Right renal cortex interstitium (tissue), 3 donors: ENCODE measurements around the gene KRT28. TPM values are rescaled to one million over a fixed set of nuclear protein-coding genes. Genes with fewer than 3 reads are reported as not detected.
"Not testable (repeated sequence)": the region's sequence is repeated elsewhere in the genome, so short reads cannot be mapped to it uniquely, and the experiment has no call there.

ENCODE experiments used
- DNase-seq, 3 donors: peaks; one replicate each; pipeline ENCODE4 v3.0.0-alpha.2; 2013; ENCODE audit warnings: low read depth in 3 of 3, low spot score in 2 of 3
- polyA plus RNA-seq, 3 donors: library from polyadenylated mRNA; unstranded; fragments of 120-200 nt; gene quantifications; one replicate each; pipeline ENCODE4 v1.2.1, GENCODE V29; 2013; ENCODE audit not compliant: insufficient read length in 3 of 3

Gene KRT28
- polyA plus RNA-seq, 3 donors = not detected

DNA sequence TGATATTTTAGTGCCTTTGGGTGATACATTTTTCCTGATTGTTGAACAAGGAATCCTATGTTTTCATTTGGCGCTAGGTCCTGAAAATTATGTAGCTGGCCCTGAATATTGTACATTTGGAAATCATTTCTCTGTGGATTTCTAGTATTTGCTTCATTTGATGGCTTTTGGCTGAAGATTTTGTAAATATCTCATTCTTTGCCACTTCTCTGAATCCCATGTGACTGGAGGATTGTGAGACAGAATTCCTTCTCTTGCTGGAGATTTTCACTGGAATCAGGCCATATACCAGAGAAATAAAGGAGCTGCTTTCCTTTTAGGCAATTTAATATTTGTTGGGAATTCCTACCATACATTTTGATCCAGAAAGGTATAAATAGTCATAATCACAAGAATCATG is 8.6 kb downstream of the KRT28 start:
- no peak for DNase-seq

DNA sequence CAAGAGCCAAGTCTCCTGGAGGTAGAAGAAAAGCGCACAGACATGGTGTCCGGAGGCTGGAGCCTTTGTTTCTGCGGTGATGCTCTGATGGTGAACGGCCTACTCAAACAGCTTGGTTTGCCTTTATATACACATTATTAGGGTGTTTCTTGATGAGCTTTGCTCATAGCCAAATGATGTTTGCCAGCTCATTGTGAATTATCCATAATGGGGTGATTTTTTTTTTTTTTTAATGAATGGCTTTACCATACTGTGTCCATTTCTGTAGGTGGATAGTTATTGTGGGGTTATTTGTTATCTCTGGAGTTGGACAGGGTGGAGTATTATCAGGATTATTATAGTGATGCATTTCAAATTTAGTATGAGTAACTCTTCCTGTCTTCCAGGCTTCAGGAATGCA is 17.3 kb downstream of the KRT28 start, which contains the start of gene KRT27:
Gene KRT27 (minus strand): TSS at position 101 of the 400 bp plus-strand sequence. CDS start 57 bp downstream, at position 44.
- no peak for DNase-seq

- DNase-seq = no peak
These were observed 20.4 kb downstream of the KRT28 start for GRCh38 chr17:40779181-40779909.

GRCh38 chr17:40778461-40778860 is 21.3 kb downstream of the KRT28 start:
- no peak for DNase-seq

- no peak for DNase-seq
These were observed 21.8 kb downstream of the KRT28 start for GRCh38 chr17:40777971-40778370.

- no peak for DNase-seq
These were observed 22.3 kb downstream of the KRT28 start for GRCh38 chr17:40777459-40777858.

DNA sequence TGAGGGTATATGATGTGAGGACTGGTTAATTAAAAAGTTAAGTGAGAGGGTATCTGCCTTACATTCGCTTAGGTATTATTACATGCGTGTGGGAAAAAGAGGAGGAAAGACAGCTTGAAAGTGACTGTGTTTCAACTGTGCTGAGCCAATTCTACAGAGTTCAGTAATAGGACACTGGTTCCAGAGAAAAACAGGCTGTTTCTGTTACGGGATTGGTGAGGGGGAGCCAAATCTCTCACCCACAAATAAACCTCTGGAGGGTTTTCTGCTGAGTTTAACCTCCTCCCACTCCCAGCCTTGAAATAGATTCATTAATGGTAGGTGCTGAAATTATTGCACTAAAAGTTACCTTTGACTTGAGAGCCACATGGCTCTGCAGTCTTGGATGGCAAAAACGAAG is 23.8 kb downstream of the KRT28 start:
- no peak for DNase-seq

GRCh38 chr17:40772101-40772500 is 27.7 kb downstream of the KRT28 start, which contains the start of gene KRT26:
Gene KRT26 (minus strand): TSS chr17:40772201. CDS start chr17:40772113, 88 bp downstream.
- no peak for DNase-seq

DNA sequence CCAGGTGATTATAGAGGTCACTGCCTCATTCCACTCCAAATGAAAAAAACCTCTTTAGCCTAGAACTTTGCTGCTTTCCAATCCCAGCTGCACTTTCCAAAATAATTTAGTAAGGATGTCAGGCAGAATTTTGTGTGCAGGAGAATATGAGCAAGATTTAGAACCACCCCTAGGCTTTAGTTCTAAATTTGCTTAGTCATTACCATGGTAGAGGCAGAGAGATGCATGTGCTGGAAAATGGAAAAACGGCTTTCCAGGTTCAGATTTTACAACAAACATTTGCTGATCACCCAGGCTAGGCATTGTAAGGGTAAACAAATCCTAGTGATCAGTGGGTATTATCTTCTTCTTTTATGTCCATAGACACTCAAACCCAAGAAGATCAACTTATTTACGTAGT is 34.1 kb downstream of the KRT28 start:
- no peak for DNase-seq

DNA sequence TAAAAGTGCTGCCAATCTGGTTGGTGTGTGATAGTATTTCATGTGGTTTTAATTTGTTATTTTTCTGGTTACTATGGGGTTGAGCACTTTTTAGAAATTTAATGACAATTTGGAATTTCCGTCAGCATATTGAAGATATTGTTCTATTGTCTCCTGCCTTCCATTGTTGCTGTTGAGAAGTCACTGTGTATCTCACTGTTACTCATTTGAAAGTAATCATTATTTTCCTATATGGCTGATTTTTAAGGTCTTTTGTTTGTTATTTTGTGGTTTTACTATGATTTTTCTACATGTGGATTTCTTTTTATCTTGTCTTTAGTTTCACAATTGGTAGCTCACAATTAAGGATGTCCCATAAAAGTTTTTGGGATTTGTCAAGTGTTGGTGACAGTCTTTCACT is 36.0 kb downstream of the KRT28 start:
- no peak for DNase-seq

DNA sequence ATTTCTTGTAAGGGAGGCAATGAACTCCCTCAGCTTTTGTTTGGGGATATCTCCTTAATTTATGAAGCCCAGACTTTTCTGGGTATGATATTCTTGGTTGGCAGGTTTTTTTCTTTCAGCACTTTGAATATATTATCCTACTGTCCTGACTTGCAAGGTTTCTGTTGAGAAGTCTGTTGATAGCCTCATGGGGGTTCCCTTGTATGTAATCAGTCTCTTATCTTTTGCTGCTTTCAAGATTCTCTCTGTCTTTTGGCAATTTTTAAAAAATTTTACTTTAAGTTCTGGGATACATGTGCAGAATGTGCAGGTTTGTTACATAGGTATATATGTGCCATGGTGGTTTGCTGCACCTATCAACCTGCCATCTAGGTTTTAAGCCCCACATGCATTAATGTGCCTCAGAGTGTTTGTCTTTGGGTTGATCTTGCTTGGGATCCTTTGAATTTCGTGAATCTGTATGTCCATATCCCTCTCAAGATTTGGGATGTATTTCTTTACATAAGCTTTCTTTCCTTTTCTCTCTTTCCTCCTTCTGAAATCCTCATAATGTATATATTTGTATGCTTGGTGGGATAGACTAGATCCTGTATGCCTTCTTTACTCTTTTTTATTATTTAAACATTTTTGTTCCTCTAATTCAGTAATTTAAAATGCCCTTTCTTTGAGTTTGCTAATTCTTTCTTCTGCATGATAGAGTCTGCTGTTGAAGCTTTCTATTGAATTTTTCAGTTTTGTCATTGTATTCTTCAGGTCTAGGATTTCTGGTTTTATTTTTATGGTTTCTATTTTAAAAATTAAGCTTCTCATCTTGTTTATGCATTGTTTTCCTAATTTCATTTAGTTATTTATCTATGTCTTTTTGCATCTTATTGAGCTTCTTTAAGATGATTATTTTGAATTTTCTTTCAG is 39.4 kb downstream of the KRT28 start:
- DNase-seq = no peak

GRCh38 chr17:40755231-40755630 is 44.5 kb downstream of the KRT28 start, which contains the start of gene KRT25:
Gene KRT25 (minus strand): TSS chr17:40755331. CDS start chr17:40755271, 60 bp downstream.
- DNase-seq = no peak

- DNase-seq = no peak
These were observed 46.0 kb downstream of the KRT28 start for GRCh38 chr17:40753804-40754203.

DNA sequence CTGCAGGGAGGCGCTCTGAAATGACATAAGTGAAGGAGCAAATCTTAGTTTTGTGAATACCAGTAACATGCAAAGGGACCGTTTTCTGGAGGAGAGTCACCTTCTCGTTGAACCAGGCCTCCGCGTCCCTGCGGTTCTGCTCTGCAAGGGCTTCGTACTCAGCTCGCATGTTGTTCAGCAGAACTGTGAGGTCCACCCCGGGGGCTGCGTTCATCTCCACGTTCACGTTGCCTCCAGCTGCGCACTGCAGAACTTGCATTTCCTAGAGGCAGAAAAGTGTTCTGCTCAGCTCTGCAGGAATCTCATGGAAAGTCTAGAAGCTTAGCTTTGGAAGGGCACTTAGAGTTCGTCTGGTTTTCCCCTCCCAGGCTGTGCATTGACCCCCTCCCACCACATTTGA is 48.7 kb downstream of the KRT28 start:
- no peak for DNase-seq

DNA sequence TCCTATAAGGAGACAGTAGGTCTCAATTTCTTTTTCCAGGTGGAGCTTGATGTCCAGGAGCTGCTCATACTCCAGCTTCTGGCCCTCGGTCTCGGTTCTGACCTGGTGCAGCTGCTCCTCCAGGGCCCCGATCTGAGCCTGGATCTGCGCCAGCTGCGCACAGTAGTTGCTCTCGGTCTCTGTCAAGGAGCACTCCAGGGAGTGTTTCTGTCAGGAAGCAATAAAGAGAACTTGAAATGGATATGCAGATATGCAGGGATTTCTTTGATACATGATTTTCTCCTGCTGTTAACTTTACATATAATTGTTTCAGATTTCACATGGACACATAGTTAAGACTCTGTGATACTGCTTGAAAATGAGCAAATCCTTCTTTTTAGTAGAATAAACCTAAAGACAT is 49.4 kb downstream of the KRT28 start:
- DNase-seq = no peak

DNA sequence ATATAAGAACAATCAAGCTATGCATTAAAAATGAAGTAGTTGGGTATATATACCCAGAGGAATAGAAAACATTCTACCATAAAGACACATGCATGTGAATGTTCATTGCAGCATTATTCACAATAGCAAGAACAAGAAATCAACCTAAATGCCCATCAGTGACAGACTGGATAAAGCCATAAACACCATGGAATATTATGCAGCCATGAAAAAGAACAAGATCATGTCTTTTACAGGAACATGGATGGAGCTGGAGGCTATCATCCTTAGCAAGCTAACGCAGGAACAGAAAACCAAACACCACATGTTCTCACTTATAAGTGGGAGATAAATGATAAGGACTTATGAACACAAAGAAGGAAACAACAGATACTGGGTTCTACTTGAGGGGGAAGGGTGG is 51.1 kb downstream of the KRT28 start:
- DNase-seq = not testable (repeated sequence)

Other genes starting within 250 kb of the KRT28 start
- under 1 TPM; 0.21 to 0.40 (median 0.24) TPM for gene CCR7, start 234.5 kb downstream of the KRT28 start, polyA plus RNA-seq
- gene SMARCE1, start 152.1 kb downstream of the KRT28 start, polyA plus RNA-seq = 100 to 1,000 TPM; 272 to 303 (median 302) TPM
- under 1 TPM in 2 of 3 donors, not detected in 1; 0.14 to 0.24 TPM for gene KRT222, start 134.8 kb downstream of the KRT28 start, polyA plus RNA-seq
- not detected for gene KRT24, start 96.2 kb downstream of the KRT28 start, polyA plus RNA-seq
- under 1 TPM in 2 of 3 donors, not detected in 1; 0.07 TPM for gene KRT25, start 44.6 kb downstream of the KRT28 start, polyA plus RNA-seq
- gene KRT26, start 27.8 kb downstream of the KRT28 start, polyA plus RNA-seq = not detected
- not detected for gene KRT27, start 17.4 kb downstream of the KRT28 start, polyA plus RNA-seq
- gene KRT10, start 22.7 kb upstream of the KRT28 start, polyA plus RNA-seq = 10 to 100 TPM; 33.0 to 44.7 (median 41.0) TPM
- gene KRT12, start 67.3 kb upstream of the KRT28 start, polyA plus RNA-seq = not detected
- gene KRT20, start 85.3 kb upstream of the KRT28 start, polyA plus RNA-seq = under 1 TPM in 2 of 3 donors, not detected in 1; 0.17 to 0.37 TPM
- gene KRT23, start 137.7 kb upstream of the KRT28 start, polyA plus RNA-seq = 1 to 10 TPM in 2 of 3 donors, under 1 TPM in 1; 0.45 to 2.2 (median 2.0) TPM
- gene KRT39, start 167.0 kb upstream of the KRT28 start, polyA plus RNA-seq = not detected
- not detected for gene KRT40, start 184.4 kb upstream of the KRT28 start, polyA plus RNA-seq
- gene KRTAP3-3, start 194.2 kb upstream of the KRT28 start, polyA plus RNA-seq = not detected
- gene KRTAP3-2, start 199.9 kb upstream of the KRT28 start, polyA plus RNA-seq = not detected
- not detected for gene KRTAP3-1, start 209.2 kb upstream of the KRT28 start, polyA plus RNA-seq
- gene KRTAP1-5, start 227.2 kb upstream of the KRT28 start, polyA plus RNA-seq = not detected
- not detected for gene KRTAP1-4, start 230.2 kb upstream of the KRT28 start, polyA plus RNA-seq
- not detected for gene KRTAP1-3, start 234.9 kb upstream of the KRT28 start, polyA plus RNA-seq
- not detected for gene KRTAP1-1, start 241.5 kb upstream of the KRT28 start, polyA plus RNA-seq
- gene KRTAP2-1, start 247.4 kb upstream of the KRT28 start, polyA plus RNA-seq = not detected